Hepatocyte (in vitro differentiated cells): ENCODE measurements around the gene CSNK1G1. TPM values are rescaled to one million over a fixed set of nuclear protein-coding genes. Genes with fewer than 3 reads are reported as not detected.

Experiments used
- DNase-seq: peaks from one replicate; pipeline ENCODE4 v3.0.0-alpha.2; 2016; ENCODE audit warnings: low spot score
- H2AFZ ChIP-seq: fragments of 200-600 bp; sonication (generic); 2 replicates; pipeline ENCODE4 v1.6.0; 2016; ENCODE audit warnings: antibody characterized with exemption, mild to moderate bottlenecking
- H3K27ac ChIP-seq: fragments of 200-600 bp; sonication (generic); 2 replicates; pipeline ENCODE4 v1.5.1; 2016; ENCODE audit warnings: mild to moderate bottlenecking
- H3K27me3 ChIP-seq: fragments of 200-600 bp; sonication (generic); 2 replicates; pipeline ENCODE4 v1.6.1; 2016
- H3K36me3 ChIP-seq: fragments of 200-600 bp; sonication (generic); replicated peaks from 2 replicates; pipeline ENCODE4 v1.5.1; 2016; ENCODE audit warnings: low read depth; ENCODE audit not compliant: insufficient read depth
- H3K4me1 ChIP-seq: fragments of 200-600 bp; sonication (generic); 2 replicates; pipeline ENCODE4 v1.5.1; 2016; ENCODE audit warnings: mild to moderate bottlenecking, moderate library complexity; ENCODE audit not compliant: insufficient read depth
- H3K4me2 ChIP-seq: fragments of 200-600 bp; sonication (generic); 2 replicates; pipeline ENCODE4 v1.6.0; 2016
- H3K4me3 ChIP-seq: fragments of 200-600 bp; sonication (generic); 2 replicates; pipeline ENCODE4 v1.5.1; 2016; ENCODE audit warnings: mild to moderate bottlenecking
- H3K79me2 ChIP-seq: fragments of 200-600 bp; sonication (generic); 2 replicates; pipeline ENCODE4 v1.6.0; 2017; ENCODE audit warnings: mild to moderate bottlenecking
- H3K9me2 ChIP-seq: fragments of 200-600 bp; sonication (generic); replicated peaks from 2 replicates; pipeline ENCODE4 v1.6.0; 2017; ENCODE audit warnings: mild to moderate bottlenecking; ENCODE audit not compliant: insufficient read depth
- H3K9me3 ChIP-seq: fragments of 200-600 bp; sonication (generic); 2 replicates; pipeline ENCODE4 v1.5.1; 2016; ENCODE audit warnings: low read depth, mild to moderate bottlenecking
- H4K20me1 ChIP-seq: fragments of 200-600 bp; sonication (generic); 2 replicates; pipeline ENCODE4 v1.6.0; 2016; ENCODE audit warnings: mild to moderate bottlenecking; ENCODE audit not compliant: insufficient read depth, poor library complexity, severe bottlenecking
- EZH2 ChIP-seq: fragments of 200-600 bp; sonication (generic); IDR thresholded peaks from 2 replicates; pipeline ENCODE4 v1.6.1; 2016; ENCODE audit warnings: antibody characterized with exemption, mild to moderate bottlenecking, borderline replicate concordance
- EZH2phosphoT487 ChIP-seq: fragments of 200-600 bp; sonication (generic); IDR thresholded peaks from one replicate; pipeline ENCODE4 v1.6.1; 2018; ENCODE audit warnings: antibody characterized with exemption, mild to moderate bottlenecking, low read depth, moderate library complexity; ENCODE audit not compliant: unreplicated experiment, severe bottlenecking
- WGBS: methylation state at CpG from one replicate; pipeline ENCODE4 v1.1.6; 2016; ENCODE audit warnings: low lambda C conversion rate; ENCODE audit errors: missing lambda C conversion rate; 5-methylcytosine and 5-hydroxymethylcytosine counted together
- polyA plus RNA-seq: library from polyadenylated mRNA; unstranded; fragments of >200 nt; fragmentation: Nextera tagmentation; extraction: Ambion mirVana; gene quantifications from 2 replicates; pipeline ENCODE4 v1.2.1, GENCODE V29; 2016
- total RNA-seq: library from RNA; depleted of rRNA; stranded (reverse); fragments of >200 nt; gene quantifications from 2 replicates; pipeline ENCODE4 v1.2.3, GENCODE V29; 2014
- TF ChIP-seq, protein P1 (sequence below): fragments of 200-600 bp; sonication (generic); IDR thresholded peaks from 2 replicates; pipeline ENCODE4 v1.5.1; 2016; ENCODE audit warnings: antibody characterized with exemption, mild to moderate bottlenecking; ENCODE audit not compliant: poor library complexity

CSNK1G1 gene
- total and polyA plus RNA-seq, 2 experiments from 2014 or later, result 7.7 to 18.1 TPM

DNA sequence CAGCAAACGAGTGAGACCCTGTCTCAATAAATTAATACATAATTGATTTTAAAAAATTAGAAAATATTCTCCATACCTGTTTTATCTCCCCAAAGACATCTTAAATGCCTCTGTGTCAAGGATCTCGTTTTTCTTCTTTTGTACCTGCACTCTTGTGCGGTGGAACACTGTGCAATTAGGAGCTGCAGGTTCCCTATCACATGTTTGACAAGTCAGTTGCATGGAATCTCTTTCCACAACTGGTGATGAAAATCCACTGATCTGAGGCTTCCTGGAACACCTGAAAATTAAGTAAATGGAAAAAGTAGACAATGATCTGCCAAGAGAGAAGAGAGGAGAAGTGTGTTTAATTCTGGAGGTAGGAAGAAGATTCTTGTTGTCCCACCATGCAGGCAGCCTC lies 207.4 kb downstream of the CSNK1G1 start:
- H3K4me1 ChIP-seq, result peaks cover 30% of the 10 kb centered on the region
- H3K27ac ChIP-seq, result no peak overlapping the region
- no peaks in the 10 kb centered on the region for H3K36me3 ChIP-seq
- H3K4me3 ChIP-seq, result no peak overlapping the region
- no peak overlapping the region for H3K4me2 ChIP-seq
- no peak overlapping the region for H2AFZ ChIP-seq
- H3K9me2 ChIP-seq, result no peaks in the 10 kb centered on the region
- H3K27me3 ChIP-seq, result peaks cover 14% of the 10 kb centered on the region
- no peak for DNase-seq
- no peaks in the 10 kb centered on the region for H3K79me2 ChIP-seq
- H4K20me1 ChIP-seq, result no peaks in the 10 kb centered on the region
- no peaks in the 10 kb centered on the region for H3K9me3 ChIP-seq
- 71% methylated on average over 3 of the region's 3 CpGs for WGBS
- TF ChIP-seq EZH2 (no peak), EZH2phosphoT487 (no peak)
- TF ChIP-seq, protein P1, sequence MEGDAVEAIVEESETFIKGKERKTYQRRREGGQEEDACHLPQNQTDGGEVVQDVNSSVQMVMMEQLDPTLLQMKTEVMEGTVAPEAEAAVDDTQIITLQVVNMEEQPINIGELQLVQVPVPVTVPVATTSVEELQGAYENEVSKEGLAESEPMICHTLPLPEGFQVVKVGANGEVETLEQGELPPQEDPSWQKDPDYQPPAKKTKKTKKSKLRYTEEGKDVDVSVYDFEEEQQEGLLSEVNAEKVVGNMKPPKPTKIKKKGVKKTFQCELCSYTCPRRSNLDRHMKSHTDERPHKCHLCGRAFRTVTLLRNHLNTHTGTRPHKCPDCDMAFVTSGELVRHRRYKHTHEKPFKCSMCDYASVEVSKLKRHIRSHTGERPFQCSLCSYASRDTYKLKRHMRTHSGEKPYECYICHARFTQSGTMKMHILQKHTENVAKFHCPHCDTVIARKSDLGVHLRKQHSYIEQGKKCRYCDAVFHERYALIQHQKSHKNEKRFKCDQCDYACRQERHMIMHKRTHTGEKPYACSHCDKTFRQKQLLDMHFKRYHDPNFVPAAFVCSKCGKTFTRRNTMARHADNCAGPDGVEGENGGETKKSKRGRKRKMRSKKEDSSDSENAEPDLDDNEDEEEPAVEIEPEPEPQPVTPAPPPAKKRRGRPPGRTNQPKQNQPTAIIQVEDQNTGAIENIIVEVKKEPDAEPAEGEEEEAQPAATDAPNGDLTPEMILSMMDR, result no peak

DNA sequence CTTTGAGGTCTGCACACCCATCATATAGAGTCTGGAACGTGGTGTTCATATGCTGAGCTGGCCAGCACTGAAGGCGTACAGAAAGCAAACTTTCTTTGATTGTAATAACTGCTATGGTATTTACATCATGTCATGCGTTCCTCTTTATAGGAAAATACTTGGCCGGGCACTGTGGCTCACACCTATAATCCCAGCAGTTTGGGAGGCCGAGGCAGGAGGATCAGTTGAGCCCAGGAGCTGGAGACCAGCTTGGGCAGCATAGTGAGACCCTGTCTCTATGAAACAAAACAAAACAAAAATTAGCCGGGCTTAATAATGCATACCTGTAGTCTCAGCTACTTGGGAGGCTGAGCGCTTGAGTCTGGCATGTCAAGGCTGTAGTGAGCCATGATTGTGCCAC lies 207.8 kb downstream of the CSNK1G1 start:
- DNase-seq, result no peak
- 93% methylated on average over 7 of the region's 7 CpGs for WGBS
- TF ChIP-seq EZH2 (no peak), EZH2phosphoT487 (no peak)
- TF ChIP-seq, protein P1, result no peak

DNA sequence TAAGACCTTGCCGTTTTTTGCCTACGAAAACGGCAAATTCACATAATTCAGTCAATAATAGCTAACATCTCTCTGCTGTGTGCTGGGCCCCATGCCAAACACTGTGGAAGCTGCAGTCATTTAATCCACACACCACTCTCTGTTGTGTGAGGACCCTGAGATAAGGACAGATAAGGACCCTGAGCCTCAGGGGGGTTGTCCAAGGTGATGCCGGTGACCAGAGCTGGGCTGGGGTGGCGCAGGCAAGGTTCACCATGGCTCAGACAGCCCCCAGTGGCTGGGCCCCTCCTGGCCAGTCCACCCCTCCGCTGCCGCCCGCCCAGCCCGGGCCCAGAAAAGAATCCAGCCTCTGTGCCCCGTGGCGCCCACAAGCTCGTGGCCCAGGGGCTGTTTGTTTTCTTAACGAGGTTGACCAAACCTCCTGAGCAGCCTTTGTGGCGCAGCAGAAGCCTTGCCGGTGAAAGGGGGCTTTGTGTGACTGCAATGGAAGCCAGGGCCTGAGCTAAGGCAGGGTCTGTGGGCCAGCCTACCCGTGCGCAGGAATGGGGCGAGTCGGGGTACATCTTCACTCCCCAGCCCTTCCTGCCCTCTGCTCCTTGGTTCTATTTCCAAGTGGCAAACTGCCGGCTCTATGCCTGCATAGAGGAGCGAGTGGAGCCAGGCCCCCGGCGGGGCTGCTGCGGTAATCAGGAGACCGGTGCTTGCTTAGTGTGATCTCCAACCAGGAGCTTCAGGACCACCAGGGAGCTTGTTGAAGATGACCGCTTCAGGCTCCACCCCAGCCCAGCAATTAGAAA lies 208.9 kb downstream of the CSNK1G1 start:
- H3K9me2 ChIP-seq, result no peaks in the 10 kb centered on the region
- TF ChIP-seq EZH2phosphoT487 (no peak), EZH2 (no peak)
- TF ChIP-seq, protein P1, result no peak
- peaks cover 5% of the 10 kb centered on the region for H3K27me3 ChIP-seq
- H3K4me2 ChIP-seq, result peak overlapping the region; percentile 16
- no peak overlapping the region for H2AFZ ChIP-seq
- H4K20me1 ChIP-seq, result no peaks in the 10 kb centered on the region
- no peak overlapping the region for H3K27ac ChIP-seq
- peaks cover 17% of the 10 kb centered on the region for H3K4me1 ChIP-seq
- DNase-seq, result no peak
- H3K79me2 ChIP-seq, result no peaks in the 10 kb centered on the region
- 72% methylated on average over 22 of the region's 26 CpGs for WGBS
- H3K9me3 ChIP-seq, result no peaks in the 10 kb centered on the region
- H3K36me3 ChIP-seq, result no peaks in the 10 kb centered on the region
- no peak overlapping the region for H3K4me3 ChIP-seq

More for the DNA sequence above, 207.8 kb downstream of the CSNK1G1 start:
- H3K9me2 ChIP-seq, result no peaks in the 10 kb centered on the region
- no peaks in the 10 kb centered on the region for H4K20me1 ChIP-seq
- no peak overlapping the region for H3K4me2 ChIP-seq
- no peaks in the 10 kb centered on the region for H3K36me3 ChIP-seq
- no peak overlapping the region for H3K4me3 ChIP-seq
- H3K79me2 ChIP-seq, result no peaks in the 10 kb centered on the region
- H3K27me3 ChIP-seq, result peaks cover 14% of the 10 kb centered on the region
- H2AFZ ChIP-seq, result no peak overlapping the region
- no peak overlapping the region for H3K27ac ChIP-seq
- no peaks in the 10 kb centered on the region for H3K9me3 ChIP-seq
- H3K4me1 ChIP-seq, result peaks cover 28% of the 10 kb centered on the region
